ENCODE measurements around the gene ZSCAN20.

DNA sequence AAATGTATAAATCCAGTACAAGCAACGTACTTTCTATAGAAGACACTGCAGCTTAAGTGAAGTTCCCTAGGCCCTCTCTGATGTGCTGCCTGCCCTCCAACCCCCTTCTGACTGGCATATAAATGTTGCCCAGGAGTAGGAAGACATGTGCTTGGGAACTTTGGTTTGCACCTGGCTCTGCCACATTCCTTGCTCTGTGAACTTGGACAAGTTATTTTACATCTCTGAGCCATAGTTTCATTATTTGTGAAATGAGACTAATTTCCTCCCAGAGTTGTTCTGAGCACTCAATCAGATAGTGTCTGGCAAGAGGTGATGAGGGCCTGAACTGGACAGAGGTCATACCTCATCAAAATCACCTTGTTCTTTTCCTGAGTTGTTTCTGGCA lies 38.1 kb upstream of the ZSCAN20 start:
- TF ChIP-seq, protein P1, sequence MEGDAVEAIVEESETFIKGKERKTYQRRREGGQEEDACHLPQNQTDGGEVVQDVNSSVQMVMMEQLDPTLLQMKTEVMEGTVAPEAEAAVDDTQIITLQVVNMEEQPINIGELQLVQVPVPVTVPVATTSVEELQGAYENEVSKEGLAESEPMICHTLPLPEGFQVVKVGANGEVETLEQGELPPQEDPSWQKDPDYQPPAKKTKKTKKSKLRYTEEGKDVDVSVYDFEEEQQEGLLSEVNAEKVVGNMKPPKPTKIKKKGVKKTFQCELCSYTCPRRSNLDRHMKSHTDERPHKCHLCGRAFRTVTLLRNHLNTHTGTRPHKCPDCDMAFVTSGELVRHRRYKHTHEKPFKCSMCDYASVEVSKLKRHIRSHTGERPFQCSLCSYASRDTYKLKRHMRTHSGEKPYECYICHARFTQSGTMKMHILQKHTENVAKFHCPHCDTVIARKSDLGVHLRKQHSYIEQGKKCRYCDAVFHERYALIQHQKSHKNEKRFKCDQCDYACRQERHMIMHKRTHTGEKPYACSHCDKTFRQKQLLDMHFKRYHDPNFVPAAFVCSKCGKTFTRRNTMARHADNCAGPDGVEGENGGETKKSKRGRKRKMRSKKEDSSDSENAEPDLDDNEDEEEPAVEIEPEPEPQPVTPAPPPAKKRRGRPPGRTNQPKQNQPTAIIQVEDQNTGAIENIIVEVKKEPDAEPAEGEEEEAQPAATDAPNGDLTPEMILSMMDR (IDR thresholded peaks at IDR 0.05; ENCODE audit: poor library complexity, severe bottlenecking), result no peak
- TF ChIP-seq POLR2AphosphoS5 (IDR thresholded peaks at IDR 0.05), result no peak
- TF ChIP-seq TAF1 (IDR thresholded peaks at IDR 0.05; ENCODE audit: low read depth), result no peak

All from neural cell (in vitro differentiated cells).